Hypothalamus (tissue), 51 donors: ENCODE data around the gene GRB14.
A peak's percentile ranks its signal among the peaks of the same experiment; 100 is the strongest.
"Not testable (repeated sequence)": the region's sequence is repeated elsewhere in the genome, so short reads cannot be mapped to it uniquely, and the experiment has no call there.

Experiments used
- DNase-seq, 51 donors: peaks; one replicate each; lab custom pipeline; 2025; lab: John Stamatoyannopoulos, UW

The GRB14 gene

DNA sequence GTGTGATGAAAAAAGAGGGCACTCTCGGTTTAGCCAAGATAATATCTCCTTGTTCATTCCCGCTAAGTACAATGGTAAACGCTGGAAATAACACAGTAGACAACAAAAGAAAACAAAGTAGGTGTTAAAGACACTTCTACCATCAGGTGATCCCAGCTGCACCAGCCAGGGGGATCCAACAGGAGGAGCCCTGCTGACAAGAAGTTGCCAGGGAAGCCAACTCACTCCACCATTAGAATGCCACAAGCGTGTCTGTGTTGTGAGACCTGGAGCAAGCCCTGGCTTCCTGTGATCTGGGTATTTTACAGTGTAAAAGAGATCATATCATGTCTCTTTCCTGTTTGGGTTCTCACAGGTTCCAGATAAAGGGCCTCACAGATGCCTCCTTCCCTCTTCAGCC is 117.0 kb downstream of the GRB14 start:
- no peak for DNase-seq

DNA sequence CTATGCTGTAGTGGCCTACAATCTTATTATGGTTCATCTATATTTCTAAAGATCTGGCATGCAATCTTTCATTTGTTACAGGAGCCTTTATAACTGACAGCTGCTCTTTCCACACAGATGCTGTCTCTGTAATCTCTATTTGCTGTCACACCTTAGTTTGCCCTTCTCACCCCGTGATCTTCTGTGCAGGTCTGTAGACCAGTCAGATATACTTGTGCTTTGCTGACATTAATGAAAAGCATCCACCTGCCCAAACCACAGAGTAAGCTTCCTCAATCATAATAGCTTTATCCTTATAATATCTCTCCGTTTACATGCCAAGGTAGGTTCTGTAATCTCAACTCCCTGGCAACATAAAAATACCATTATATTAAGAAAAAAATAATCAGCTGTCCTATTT is 122.4 kb downstream of the GRB14 start:
- peak in 1 of 51 donors; percentile 2 for DNase-seq

DNA sequence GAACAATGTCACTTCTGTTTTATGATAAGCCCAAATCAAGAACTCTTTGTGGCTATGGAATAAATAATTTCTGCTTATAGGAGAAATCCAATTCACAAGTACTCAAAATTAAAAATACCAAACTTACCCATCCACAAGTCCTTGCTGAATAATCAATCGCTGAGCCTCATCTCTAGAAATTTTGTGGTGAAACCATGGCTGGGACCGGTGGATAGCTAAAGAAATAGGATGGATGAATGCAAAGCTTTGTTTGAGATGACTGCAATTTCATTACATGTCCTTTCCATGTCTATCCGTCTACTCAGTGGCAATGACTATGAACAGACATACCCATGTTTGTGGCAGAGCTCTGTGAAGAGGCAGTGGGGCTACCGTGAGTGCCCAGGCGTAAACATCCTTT is 124.4 kb downstream of the GRB14 start:
- DNase-seq, result peak in 6 of 51 donors; percentile 1 to 40 (median 4)

- DNase-seq, result no peak
These were observed 124.9 kb downstream of the GRB14 start for GRCh38 chr2:164496421-164496820.

DNA sequence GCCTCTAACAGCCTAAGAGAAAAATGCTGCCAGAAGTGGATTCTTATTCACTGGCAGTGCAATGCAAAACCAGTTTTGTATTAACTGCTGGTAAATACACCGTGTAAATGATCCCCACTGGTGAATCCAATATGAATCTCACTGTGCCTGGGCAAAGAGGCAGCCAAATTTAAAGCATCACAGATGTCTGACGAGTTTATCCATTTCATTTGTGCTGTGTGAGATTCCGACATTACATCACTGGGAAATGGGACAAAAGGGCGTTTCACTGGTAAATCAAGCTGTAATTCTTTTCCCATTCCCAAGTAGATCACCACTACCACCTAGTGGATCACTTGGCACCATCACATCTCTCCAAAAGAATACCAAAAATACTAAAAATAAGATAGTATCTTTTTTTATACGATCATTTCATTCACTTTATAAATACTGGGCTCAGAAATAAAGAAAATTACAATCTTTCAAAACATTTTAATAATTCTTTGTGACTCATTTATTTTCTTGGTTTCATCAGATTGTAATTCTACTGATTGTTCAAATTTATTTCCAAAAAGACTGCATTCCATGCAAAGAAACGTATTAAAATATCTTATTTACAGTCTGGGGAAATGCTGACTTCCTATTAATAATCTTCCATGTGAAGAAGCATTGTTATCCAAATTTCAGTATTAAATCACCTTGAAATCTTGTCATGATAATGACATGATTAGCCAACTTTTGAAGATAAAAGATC is 125.6 kb downstream of the GRB14 start:
- DNase-seq, result peak in 22 of 51 donors; percentile 0 to 81 (median 13)

- DNase-seq, result no peak
These were observed 135.7 kb downstream of the GRB14 start for GRCh38 chr2:164485541-164485940.

GRCh38 chr2:164479460-164479859 is 141.8 kb downstream of the GRB14 start:
- DNase-seq, result peak in 23 of 51 donors; percentile 0 to 58 (median 19)

DNA sequence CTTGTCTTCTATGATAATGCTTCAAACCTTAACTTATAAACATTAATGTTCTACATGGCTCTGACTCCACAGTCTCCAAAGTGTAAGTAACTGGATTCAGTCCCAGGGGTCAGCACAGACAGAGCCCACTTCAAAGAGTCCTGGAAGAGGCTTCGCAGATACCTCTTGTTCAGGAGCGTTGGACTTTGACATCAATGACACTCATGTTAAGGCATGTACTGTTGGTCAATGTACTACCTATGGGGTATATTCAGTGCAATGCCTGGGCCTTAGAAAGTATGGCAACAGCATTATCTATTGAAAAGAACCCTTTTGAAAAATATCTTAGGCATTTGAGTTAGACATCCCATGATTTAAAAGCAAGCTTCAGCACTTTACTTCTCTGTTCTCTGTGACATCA is 143.1 kb downstream of the GRB14 start:
- no peak for DNase-seq

DNA sequence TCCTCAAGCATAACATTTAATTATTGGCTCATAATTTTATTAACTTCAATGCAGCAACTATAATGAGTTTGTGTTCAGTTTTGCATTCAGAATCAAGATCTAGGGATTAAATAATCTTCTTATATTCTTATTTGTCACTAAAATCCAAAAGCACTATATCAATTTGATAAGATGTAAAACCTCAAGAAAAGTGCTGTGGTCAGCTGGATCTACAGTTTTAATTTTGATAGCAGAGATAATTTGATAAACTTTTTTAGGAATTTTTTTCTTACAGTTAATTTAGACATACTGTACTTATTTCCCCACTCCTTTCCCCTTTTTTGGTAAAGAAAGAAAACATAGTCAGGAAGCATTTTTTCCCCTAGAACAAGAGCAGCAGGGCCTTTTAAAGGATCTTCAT is 146.4 kb downstream of the GRB14 start:
- no peak for DNase-seq

- no peak for DNase-seq
These were observed 148.3 kb downstream of the GRB14 start for GRCh38 chr2:164473021-164473420.

GRCh38 chr2:164465047-164465446 is 156.2 kb downstream of the GRB14 start:
- DNase-seq, result not testable (repeated sequence)

- no peak for DNase-seq
These were observed 156.9 kb downstream of the GRB14 start for GRCh38 chr2:164464376-164464775.

DNA sequence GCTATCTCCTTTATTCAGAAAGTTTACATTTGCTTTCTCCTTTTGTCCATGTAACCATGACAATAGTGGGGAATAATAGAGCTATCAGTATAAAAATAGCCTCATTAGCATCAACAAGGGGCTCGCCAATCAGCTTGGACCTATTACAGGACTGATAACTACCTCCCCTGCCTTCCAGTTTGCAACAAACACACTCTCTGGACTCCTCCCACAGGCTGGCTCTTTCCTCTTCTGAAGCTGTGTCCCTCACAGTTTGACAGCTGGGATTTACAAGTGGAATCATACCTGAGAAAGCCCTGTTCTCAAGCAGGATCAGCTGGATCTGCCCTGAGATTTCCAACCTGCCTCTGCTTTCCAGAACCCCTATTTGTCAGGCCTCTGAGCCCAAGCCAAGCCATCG is 162.5 kb downstream of the GRB14 start:
- DNase-seq, result no peak

- DNase-seq, result peak in 1 of 51 donors; percentile 3
These were observed 164.0 kb downstream of the GRB14 start for GRCh38 chr2:164457271-164457670.

GRCh38 chr2:164456619-164457018 is 164.7 kb downstream of the GRB14 start:
- DNase-seq, result peak in 10 of 51 donors; percentile 1 to 12 (median 3)

- DNase-seq, result no peak
These were observed 167.5 kb downstream of the GRB14 start for GRCh38 chr2:164453656-164454305.

DNA sequence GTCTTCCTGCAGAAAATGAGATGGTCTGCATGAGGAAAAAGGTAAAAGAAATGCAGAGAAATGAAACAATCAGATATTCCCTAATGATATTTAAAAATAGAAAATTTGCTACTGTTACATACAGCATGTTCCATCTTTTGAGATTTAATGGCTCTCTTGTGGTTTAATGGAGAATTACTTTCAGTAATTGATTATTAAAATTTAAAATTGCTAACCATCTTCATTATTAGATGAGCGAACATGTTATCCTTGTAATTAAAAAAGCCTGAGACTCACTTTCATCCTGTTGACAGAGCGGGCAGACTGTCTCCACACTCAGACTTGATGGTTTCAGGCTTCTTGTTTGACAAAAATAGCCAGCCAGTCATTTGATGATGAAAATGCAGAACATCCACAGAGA is 171.0 kb downstream of the GRB14 start:
- DNase-seq, result no peak

DNA sequence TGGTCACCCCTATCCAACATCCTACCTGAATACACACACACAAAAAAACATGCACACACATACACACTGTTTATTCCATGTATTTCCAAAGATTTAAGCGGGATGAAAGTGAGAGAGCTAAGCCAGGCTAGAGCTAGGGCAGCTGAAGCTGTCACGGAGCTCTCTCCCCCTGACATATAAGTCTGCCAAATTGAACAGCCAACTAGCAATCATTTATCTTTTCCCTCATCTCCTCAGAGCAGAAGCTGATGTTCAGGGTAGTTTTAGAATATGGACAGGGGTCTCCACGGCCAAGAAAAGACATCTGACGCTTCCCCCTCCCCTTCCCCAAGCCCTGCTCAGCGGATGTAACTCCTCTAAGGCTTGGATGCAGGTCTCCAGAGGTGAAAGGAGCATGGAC is 171.6 kb downstream of the GRB14 start:
- no peak for DNase-seq

DNA sequence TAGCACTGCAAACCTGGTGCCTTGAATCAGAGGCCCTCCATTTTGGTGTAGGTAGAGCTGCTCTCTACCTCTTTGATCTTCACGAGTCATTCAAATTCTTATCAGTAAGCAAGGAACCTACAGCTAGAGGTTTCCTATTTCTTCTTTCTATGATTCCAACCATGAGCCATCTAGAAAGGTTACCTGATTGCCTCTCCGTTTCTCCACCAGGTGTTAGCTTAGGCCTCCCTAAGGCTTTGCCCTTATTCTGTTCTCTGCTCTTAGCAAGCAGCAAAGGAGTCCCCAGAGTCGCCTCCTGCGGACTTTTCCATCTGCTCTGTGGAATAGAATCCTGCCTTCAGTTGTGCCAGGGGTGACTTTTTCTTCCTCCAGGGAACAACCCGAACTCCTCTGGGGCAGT is 173.6 kb downstream of the GRB14 start:
- DNase-seq, result no peak
